ENCODE measurements around the gene RGS10.

Gene RGS10

DNA sequence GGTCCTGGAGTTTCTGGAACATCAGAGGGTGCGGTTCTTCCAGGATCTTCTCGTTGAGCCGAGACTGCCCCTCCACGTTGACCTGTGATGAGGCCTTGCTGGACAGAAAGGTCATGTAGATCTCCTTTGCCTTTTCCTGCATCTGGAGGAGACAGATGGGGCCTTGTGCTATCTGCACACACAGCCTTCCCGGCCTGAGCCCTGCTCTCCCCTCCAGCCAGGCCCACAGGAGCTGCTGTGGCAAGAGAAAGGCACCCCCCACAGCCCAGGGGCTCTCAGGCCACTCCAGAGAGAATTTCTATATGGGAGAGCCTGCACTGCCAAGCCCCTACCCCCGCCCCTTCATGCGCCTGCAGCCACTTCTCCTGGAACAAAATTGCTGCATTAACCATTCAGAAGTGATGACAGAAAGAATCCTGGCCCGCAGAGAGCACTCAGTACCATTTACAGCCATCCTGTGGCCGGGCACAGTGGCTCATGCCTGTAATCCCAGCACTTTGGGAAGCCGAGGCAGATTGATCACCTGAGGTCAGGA lies 26.9 kb downstream of the RGS10 start:
- Mint-ChIP-seq H3K36me3 (peaks cover 65% of the 10 kb centered on the region), H3K27ac (no peak overlapping the region), H3K4me3 (no peak overlapping the region), H3K9me3 (no peaks in the 10 kb centered on the region), H3K4me1 (peaks cover 40% of the 10 kb centered on the region)
- no peak for ATAC-seq
- no peak for DNase-seq (ENCODE audit: low spot score in 2 of 2)

DNA sequence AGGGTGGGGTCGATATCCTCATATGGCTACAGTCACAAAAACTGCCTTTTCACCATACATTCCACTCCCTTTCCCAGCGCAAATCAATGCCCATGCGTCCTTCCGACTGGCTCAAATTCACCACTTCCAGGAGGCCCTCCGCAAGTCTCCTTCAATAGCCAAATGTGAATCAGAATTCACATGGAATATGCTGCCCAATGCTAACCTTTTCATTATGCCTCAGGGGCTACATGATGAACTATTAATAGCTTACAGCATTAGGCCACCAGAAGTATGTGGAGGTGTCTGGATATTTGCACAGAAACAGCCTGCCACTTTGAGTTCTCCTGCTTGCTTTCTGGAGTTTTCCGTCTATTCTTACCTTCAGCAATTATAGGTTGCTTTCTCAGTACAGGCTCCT lies 27.7 kb downstream of the RGS10 start:
- Mint-ChIP-seq H3K36me3 (peaks cover 60% of the 10 kb centered on the region), H3K27ac (no peak overlapping the region), H3K9me3 (no peaks in the 10 kb centered on the region), H3K4me1 (peaks cover 43% of the 10 kb centered on the region), H3K4me3 (no peak overlapping the region)
- DNase-seq (ENCODE audit: low spot score in 2 of 2) (no peak), ATAC-seq (no peak)

DNA sequence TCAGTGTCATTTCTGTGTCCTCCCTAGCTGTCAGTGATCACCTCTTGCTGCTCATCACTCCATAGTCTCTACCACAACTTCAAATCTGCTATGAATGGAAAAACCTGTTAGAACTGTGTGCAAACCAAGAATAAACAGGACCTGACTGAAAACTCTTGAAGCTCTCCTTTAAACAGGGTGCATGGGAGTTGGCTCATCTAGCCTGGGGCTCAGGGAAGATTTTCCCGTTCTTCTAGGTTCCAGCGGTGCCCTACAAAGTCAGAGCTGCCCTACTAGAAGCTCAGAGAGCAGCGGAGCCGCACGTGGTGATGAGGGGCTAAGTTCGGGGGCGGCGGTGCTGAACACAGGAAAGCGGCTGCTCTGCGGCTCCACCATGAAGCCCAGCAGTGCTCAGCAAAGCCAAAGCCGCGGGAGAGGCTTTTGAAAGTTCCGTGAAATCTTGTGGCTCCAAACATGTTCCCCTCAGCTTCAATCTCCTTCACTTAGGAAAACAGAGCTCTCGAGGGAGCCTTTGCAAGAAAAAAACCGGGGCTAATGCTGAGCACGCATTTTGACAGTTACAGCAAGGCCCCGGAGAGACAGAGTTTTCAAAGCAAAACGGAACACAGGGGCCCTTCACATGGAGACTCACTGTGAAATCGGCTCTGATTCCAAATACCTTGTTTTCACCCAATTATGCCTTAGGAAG lies 30.5 kb downstream of the RGS10 start:
- Mint-ChIP-seq H3K4me1 (peaks cover 17% of the 10 kb centered on the region), H3K9me3 (no peaks in the 10 kb centered on the region), H3K36me3 (peaks cover 64% of the 10 kb centered on the region), H3K4me3 (no peak overlapping the region), H3K27ac (no peak overlapping the region)
- ATAC-seq: no peak
- no peak for DNase-seq (ENCODE audit: low spot score in 2 of 2)

DNA sequence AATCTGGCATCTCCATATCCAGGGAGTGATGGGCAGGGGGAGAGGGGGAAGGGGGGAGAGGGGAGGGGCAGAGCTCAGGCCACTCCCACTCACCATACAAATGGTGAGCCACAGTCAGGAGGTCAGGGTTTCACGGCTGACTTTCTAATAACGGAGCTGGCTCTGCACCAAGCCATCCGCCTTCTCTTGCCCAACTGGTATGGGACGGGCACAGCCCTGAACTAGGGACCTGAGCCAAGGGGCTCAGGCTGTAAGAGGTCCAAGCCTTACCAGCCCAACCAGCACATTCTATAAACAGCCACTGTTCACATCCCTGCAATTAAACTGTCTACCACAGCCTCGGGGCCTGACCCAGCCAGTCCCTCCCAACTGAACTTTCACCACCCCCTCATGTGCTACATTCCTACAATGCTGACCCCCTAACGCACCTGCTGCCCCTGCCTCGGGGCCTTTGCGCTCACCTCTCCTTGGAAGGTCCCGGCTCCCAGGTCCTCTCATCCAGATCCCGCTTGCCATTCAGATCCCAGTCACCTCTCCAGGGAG lies 32.5 kb downstream of the RGS10 start:
- ATAC-seq: no peak
- H3K4me1 Mint-ChIP-seq: peaks cover 14% of the 10 kb centered on the region
- no peak for DNase-seq (ENCODE audit: low spot score in 2 of 2)
- no peak overlapping the region for H3K4me3 Mint-ChIP-seq
- H3K9me3 Mint-ChIP-seq: no peaks in the 10 kb centered on the region
- peak overlapping the region; percentile 83 for H3K27ac Mint-ChIP-seq
- H3K36me3 Mint-ChIP-seq: peaks cover 70% of the 10 kb centered on the region

DNA sequence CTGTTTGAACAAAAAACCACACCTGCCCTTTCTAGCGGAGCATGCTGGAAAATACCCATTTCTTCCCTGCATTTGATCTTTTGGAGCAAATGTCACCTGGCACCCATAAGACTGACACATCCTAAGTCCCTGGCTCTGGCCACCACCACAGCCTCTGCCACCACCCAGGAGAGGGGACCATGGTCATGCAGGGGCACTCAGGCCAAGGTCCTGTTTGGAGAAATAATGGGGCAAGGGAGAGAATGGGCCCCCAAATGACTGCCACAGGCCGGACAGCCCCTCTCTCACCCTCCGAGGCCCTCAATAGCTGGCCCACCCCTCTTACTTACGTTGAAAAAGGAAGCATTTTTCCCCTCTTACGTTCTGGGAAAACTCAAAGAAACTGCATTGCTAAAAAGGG lies 35.4 kb downstream of the RGS10 start:
- no peak for ATAC-seq
- Mint-ChIP-seq H3K27ac (peak overlapping the region; percentile 26), H3K4me3 (no peak overlapping the region), H3K9me3 (no peaks in the 10 kb centered on the region), H3K4me1 (peaks cover 36% of the 10 kb centered on the region), H3K36me3 (peaks cover 46% of the 10 kb centered on the region)
- no peak for DNase-seq (ENCODE audit: low spot score in 2 of 2)

DNA sequence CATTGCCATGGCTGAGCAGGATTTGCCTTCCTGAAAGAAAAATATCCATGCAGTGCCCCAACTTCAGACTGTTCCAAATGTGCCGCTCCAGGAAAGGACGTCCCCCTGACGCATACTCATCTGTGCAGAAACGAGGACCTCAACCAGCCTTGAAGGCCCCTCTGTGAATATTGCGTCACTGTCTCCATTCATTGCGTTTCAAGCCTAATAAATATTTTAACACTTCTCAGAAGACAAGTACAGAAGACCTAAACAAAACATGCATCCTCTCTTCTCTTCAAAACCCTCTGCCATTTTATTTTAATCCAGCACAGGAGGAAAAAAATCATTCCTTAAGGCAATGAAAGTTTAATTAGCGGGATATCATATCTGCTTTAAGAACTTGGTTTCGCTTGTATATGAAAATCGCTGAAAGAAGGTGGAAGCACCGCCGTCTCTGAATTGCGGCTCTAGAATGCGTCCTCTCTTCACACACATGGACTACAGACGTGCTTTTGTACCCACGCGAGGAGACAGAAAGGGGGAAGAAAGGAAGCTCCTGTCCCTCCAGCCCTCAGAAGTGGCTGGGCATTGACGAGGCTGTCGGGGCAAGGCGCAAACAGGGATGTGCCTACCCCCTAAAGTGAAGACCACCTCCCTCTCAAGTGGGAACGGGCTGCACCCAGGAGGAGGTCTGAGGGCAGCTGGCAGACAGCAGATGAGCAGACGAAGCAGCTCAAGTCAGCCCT lies 36.8 kb downstream of the RGS10 start:
- peaks cover 36% of the 10 kb centered on the region for H3K36me3 Mint-ChIP-seq
- H3K9me3 Mint-ChIP-seq: no peaks in the 10 kb centered on the region
- ATAC-seq (no peak), DNase-seq (ENCODE audit: low spot score in 2 of 2) (no peak)
- H3K27ac Mint-ChIP-seq: no peak overlapping the region
- H3K4me1 Mint-ChIP-seq: peaks cover 41% of the 10 kb centered on the region
- no peak overlapping the region for H3K4me3 Mint-ChIP-seq

DNA sequence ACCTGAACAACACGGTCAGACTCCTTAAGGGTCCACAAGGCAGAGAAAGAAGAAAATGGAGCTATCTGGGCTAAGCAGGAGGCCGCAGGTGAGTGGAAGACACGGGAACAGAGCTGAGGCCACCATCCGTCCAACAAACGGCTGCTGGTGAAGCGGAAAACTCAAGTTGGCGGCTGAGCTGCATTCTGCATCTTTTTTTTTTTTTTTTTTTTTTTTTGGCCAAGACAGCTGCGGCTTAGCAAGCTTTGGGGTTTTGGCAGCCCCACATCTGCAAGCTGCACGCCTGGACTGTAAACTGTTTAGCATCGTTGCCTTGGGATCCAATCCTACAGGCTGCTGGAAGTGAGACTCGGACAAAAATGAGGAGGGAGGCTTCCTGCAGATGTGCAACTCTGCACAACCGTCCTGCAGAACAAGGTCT lies 37.4 kb downstream of the RGS10 start:
- Mint-ChIP-seq H3K4me1 (peaks cover 37% of the 10 kb centered on the region), H3K36me3 (peaks cover 34% of the 10 kb centered on the region), H3K4me3 (no peak overlapping the region), H3K27ac (peak overlapping the region; percentile 69), H3K9me3 (no peaks in the 10 kb centered on the region)
- ATAC-seq: no peak
- no peak for DNase-seq (ENCODE audit: low spot score in 2 of 2)

DNA sequence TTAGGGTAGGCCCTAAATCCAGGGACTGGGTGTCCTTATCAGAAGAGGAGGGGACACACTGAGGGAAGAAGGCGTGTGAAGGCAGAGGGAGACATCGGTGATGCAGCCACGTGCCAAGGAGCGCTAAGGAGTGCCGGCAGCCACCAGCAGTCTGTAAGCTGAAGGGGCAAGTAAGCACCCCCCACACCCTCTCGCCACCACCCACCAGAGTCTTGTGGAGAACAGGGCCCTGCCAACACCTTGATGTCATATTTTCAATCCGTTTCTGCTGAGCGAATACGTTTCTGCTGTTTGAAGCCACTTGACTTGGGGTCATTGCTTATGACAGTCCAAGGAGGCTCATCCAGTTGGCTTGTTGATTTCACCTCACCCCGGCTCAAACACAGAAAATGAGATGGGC lies 37.9 kb downstream of the RGS10 start:
- H3K9me3 Mint-ChIP-seq: no peaks in the 10 kb centered on the region
- H3K4me3 Mint-ChIP-seq: no peak overlapping the region
- ATAC-seq (no peak), DNase-seq (ENCODE audit: low spot score in 2 of 2) (no peak)
- peaks cover 34% of the 10 kb centered on the region for H3K4me1 Mint-ChIP-seq
- H3K36me3 Mint-ChIP-seq: peaks cover 35% of the 10 kb centered on the region
- H3K27ac Mint-ChIP-seq: peak overlapping the region; percentile 69

DNA sequence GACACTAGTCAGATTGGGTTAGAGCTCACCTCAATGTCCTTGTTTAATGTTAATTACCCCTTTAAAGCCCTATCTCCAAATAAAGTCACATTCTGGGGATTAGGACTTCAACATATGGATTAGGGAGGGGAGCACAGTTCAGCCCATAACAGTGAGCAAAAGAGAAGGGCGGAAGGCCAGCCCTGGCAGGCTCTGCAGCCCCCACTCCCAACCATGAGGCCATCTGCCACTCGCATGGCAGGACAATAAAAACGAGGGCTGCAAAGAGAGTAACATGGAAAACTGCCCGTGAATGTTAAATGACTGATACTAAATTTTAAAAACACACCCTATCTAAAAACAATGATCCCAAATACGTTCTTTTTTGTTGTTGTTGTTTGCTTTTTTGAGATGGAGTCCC lies 38.7 kb downstream of the RGS10 start:
- no peak overlapping the region for H3K4me3 Mint-ChIP-seq
- no peak for DNase-seq (ENCODE audit: low spot score in 2 of 2)
- peaks cover 43% of the 10 kb centered on the region for H3K4me1 Mint-ChIP-seq
- ATAC-seq: no peak
- peaks cover 38% of the 10 kb centered on the region for H3K36me3 Mint-ChIP-seq
- H3K27ac Mint-ChIP-seq: peak overlapping the region; percentile 54
- no peaks in the 10 kb centered on the region for H3K9me3 Mint-ChIP-seq

DNA sequence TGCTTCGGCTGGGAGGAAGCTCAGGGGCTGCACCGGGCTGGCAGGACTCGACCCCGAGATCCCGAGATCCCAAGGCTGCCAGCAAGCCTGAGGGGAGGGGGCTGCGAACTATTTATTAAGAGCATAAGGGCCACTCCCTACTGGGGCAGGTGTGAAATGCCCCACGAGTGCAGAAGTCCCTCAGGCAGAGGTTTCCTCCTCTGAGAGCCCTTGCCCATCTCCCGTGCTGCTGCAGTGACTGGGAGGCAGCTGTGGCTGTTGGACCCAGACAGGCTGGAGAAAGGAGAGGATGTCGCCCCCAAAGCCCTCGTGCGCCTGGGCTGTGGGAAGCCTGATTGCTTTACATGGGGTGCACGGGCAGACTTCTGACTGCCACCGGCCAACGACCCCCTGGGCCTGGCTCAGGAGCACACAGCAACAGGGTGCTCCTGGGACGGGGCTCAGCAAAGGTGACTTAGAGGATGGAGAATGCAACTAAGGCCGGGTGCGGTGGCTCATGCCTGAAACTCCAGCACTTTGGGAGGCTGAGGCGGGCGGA lies 39.8 kb downstream of the RGS10 start:
- Mint-ChIP-seq H3K36me3 (peaks cover 40% of the 10 kb centered on the region), H3K9me3 (no peaks in the 10 kb centered on the region), H3K4me3 (peak overlapping the region; percentile 64), H3K4me1 (peaks cover 44% of the 10 kb centered on the region), H3K27ac (peak overlapping the region; percentile 95)
- DNase-seq (ENCODE audit: low spot score in 2 of 2) (no peak), ATAC-seq (peak; percentile 2)

DNA sequence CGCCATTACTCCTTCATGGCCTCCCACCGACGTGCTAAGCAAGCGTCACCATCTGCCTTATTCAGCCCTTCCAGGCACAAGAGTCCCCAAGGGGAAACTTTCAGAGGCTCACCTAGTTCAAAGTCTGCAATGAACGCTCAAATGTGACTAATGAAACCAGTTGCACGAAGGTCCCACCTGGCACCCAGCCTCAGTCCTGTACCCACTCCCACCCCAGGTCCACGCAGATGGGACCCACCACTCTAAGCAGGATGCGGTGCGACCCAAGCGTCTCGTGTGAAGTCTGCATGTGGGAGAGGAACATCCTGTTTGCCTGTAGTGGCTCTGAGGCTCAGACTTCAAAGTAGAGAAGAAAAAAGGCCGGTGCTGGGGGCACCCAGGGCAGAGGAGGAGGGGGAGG lies 40.3 kb downstream of the RGS10 start:
- peak overlapping the region; percentile 95 for H3K27ac Mint-ChIP-seq
- H3K9me3 Mint-ChIP-seq: no peaks in the 10 kb centered on the region
- H3K4me1 Mint-ChIP-seq: peaks cover 49% of the 10 kb centered on the region
- DNase-seq (ENCODE audit: low spot score in 2 of 2): peak; percentile 20 to 75
- H3K36me3 Mint-ChIP-seq: peaks cover 38% of the 10 kb centered on the region
- H3K4me3 Mint-ChIP-seq: peak overlapping the region; percentile 64
- ATAC-seq: peak; percentile 91

DNA sequence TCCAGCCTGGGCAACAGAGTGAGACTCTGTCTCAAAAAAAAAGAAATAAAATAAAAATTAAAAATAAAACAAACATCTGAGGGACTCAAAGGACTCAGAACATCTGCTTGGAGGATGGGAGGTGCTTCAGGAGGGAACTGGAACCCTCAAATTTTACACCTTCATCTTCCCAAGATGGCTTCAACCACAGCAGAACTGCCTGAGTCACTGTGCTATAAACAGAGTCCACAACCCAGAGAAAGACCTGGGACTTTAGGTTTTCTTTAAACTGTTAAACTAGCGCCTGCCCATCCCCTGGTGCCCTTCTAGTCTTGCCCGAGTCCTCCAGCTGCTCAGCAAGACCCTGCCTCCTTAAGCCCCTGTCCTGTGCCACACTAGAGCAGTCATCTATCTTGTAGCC lies 40.8 kb downstream of the RGS10 start:
- peak; percentile 42 for ATAC-seq
- peaks cover 49% of the 10 kb centered on the region for H3K4me1 Mint-ChIP-seq
- peak overlapping the region; percentile 95 for H3K27ac Mint-ChIP-seq
- peak overlapping the region; percentile 64 for H3K4me3 Mint-ChIP-seq
- H3K36me3 Mint-ChIP-seq: peaks cover 33% of the 10 kb centered on the region
- DNase-seq (ENCODE audit: low spot score in 2 of 2): no peak
- H3K9me3 Mint-ChIP-seq: no peaks in the 10 kb centered on the region

DNA sequence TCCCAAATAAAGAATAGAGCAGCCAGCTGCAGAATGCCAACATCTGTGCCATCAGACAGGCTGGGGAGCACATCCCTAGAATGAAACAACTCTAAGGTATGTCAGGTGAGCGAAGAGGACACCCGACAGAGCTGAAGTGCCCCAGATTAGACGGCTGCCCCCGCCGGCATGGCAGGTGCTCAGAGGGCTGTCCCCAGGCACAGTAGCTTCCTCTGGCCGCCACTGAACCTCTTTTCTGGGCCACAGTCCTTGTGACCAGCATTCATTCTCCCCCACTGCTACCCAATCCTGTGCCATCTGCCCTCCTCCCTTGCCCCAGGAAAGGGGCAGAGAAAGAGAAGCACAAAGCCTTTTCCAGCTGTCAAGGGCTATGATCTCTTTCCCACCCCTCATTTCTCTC lies 41.7 kb downstream of the RGS10 start:
- Mint-ChIP-seq H3K36me3 (peaks cover 26% of the 10 kb centered on the region), H3K27ac (no peak overlapping the region), H3K9me3 (no peaks in the 10 kb centered on the region), H3K4me1 (peaks cover 57% of the 10 kb centered on the region), H3K4me3 (no peak overlapping the region)
- no peak for DNase-seq (ENCODE audit: low spot score in 2 of 2)
- ATAC-seq: no peak

DNA sequence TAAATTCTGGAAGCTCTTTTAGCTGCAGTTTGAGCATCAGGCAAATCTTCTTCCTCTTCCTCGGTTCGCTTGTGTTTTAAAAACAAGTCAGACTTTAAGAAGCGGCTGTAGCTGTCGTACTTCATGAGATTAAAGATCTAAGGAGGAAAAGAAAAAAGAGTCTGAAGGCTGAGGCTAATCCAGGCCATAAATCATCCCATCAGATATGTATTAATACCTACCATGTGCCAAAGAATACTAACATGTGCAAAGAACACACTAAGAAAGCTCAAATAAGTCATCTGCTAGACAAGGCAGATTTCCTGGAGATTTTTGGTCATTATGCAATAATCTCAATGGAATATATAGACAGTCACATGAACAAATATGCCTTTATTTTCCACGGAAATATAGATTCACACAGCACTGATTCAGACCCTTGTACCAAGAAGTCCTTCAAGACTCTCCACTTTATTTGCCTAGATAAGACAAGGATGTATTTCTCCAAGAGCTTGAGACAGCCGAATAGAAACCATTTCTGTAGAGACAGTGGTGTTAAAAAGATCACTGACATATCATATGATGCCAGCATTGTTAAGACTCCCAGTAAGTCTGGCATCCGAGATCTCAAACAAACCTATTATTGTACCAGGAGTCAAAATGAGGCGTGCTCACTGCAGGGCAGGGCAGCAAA lies 42.3 kb downstream of the RGS10 start:
- peaks cover 26% of the 10 kb centered on the region for H3K36me3 Mint-ChIP-seq

DNA sequence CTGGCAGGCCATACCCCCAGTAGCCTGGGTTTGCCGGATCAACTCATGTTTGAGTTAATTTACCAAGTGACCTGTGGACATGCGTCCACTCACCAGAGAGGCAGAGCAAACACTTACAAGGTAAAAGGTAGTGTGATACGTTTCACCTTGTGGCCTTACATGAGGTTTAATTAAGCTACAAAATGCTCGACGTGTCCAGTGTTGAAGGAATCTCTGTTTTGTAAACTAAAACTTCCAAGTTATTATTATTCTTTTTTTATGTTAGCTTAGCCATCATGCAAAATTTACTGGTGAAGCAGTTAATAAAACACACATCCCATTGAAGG lies 42.9 kb downstream of the RGS10 start:
- Mint-ChIP-seq H3K4me1 (peaks cover 61% of the 10 kb centered on the region), H3K4me3 (no peak overlapping the region), H3K9me3 (no peaks in the 10 kb centered on the region), H3K36me3 (peaks cover 23% of the 10 kb centered on the region), H3K27ac (peak overlapping the region; percentile 68)
- DNase-seq (ENCODE audit: low spot score in 2 of 2) (no peak), ATAC-seq (no peak)

More for the DNA sequence above, 42.3 kb downstream of the RGS10 start:
- ATAC-seq (no peak), DNase-seq (ENCODE audit: low spot score in 2 of 2) (no peak)
- Mint-ChIP-seq H3K4me3 (no peak overlapping the region), H3K27ac (no peak overlapping the region), H3K9me3 (no peaks in the 10 kb centered on the region), H3K4me1 (peaks cover 60% of the 10 kb centered on the region)
